Testis (tissue), 3 donors: ENCODE measurements around the gene IRF7. TPM values are rescaled to one million over a fixed set of nuclear protein-coding genes. Genes with fewer than 3 reads are reported as not detected.
"Not testable (repeated sequence)": the region's sequence is repeated elsewhere in the genome, so short reads cannot be mapped to it uniquely, and the experiment has no call there.

Source experiments
- DNase-seq: peaks from one replicate; pipeline ENCODE4 v3.0.0-alpha.2; 2019
- H3K27ac ChIP-seq, 2 donors: fragments of 200-600 bp; sonication (generic); one replicate each; pipeline ENCODE4 v1.5.1; 2019
- H3K27me3 ChIP-seq: fragments of 200-600 bp; sonication (generic); one replicate; pipeline ENCODE4 v1.5.1; 2019
- H3K36me3 ChIP-seq: fragments of 200-600 bp; sonication (generic); one replicate; pipeline ENCODE4 v1.5.1; 2017; ENCODE audit warnings: low read depth; ENCODE audit errors: missing control alignments
- H3K4me1 ChIP-seq: fragments of 200-600 bp; sonication (generic); one replicate; pipeline ENCODE4 v1.5.1; 2019
- H3K4me3 ChIP-seq, 2 donors: fragments of 200-600 bp; sonication (generic); one replicate each; pipeline ENCODE4 v1.5.1; 2017 to 2019
- H3K9me3 ChIP-seq: fragments of 200-600 bp; sonication (generic); one replicate; pipeline ENCODE4 v1.5.1; 2017
- CTCF ChIP-seq, 3 experiments: fragments of 450-650 bp in 2 of 3; fragments of 200-600 bp in 1 of 3; sonication (generic) in 1 of 3; IDR thresholded peaks; one replicate each; pipeline ENCODE4 v1.5.1; 2016 to 2019; ENCODE audit warnings: antibody characterized with exemption in 3 of 3, mild to moderate bottlenecking in 2 of 3, moderate library complexity in 1 of 3
- POLR2A ChIP-seq: fragments of 450-650 bp; IDR thresholded peaks from one replicate; pipeline ENCODE4 v1.6.1; 2017; ENCODE audit warnings: antibody characterized with exemption, mild to moderate bottlenecking, moderate library complexity
- WGBS, 2 donors: methylation state at CpG; one replicate each; pipeline ENCODE4 v1.1.5; 2018; 5-methylcytosine and 5-hydroxymethylcytosine counted together
- intact Hi-C: fragments of 100-400 bp; cut with DNase I; formaldehyde crosslinking; loops from one replicate; pipeline ENCODE4 v1.15.1; 2023; ENCODE audit warnings: low total_unique reads
- polyA plus RNA-seq: library from polyadenylated mRNA; stranded (reverse); fragments of 350-450 nt; fragmentation: Illumina TruSeq; extraction: RNeasy Lipid Tissue Mini Kit (QIAGEN cat#74804); gene quantifications from one replicate; pipeline ENCODE4 v1.2.3, GENCODE V29; 2014; ENCODE audit warnings: low read depth, low replicate concordance; ENCODE audit not compliant: insufficient read depth
- total RNA-seq, 2 donors: library from RNA; depleted of rRNA; stranded (reverse); fragments of >200 nt; gene quantifications; one replicate each; pipeline ENCODE4 v1.2.3, GENCODE V29; 2016

The IRF7 gene
- total and polyA plus RNA-seq, 3 donors from 2014 or later = 9.9 to 30.1 (median 13.0) TPM

GRCh38 chr11:655036-655726, 39.4 kb upstream of the IRF7 start:
- DNase-seq = no peak
- TF ChIP-seq CTCF (IDR thresholded peaks at IDR 0.05) (no peak), POLR2A (no peak)
- Histone ChIP-seq H3K27ac (no peak overlapping the region), H3K9me3 (no peaks in the 10 kb centered on the region), H3K27me3 (no peaks in the 10 kb centered on the region), H3K36me3 (no peaks in the 10 kb centered on the region), H3K4me3 (no peak overlapping the region), H3K4me1 (no peaks in the 10 kb centered on the region)
- intact Hi-C loops = no loop called here
- WGBS, 2 donors = 90 to 93% methylated on average over 30 of the region's 30 CpGs

GRCh38 chr11:654444-654843, 38.7 kb upstream of the IRF7 start:
- intact Hi-C loops, H3K36me3 ChIP-seq, DNase-seq, H3K9me3 ChIP-seq, H3K4me1 ChIP-seq, H3K27ac ChIP-seq, H3K4me3 ChIP-seq, H3K27me3 ChIP-seq: not testable (repeated sequence)
- 86 to 94% methylated on average over 12 of the region's 12 CpGs for WGBS, 2 donors

GRCh38 chr11:653837-654236, 38.1 kb upstream of the IRF7 start:
- DNase-seq = no peak
- Histone ChIP-seq H3K36me3 (no peaks in the 10 kb centered on the region), H3K27ac (no peak overlapping the region), H3K4me3 (no peak overlapping the region), H3K4me1 (no peaks in the 10 kb centered on the region), H3K9me3 (no peaks in the 10 kb centered on the region), H3K27me3 (no peaks in the 10 kb centered on the region)
- TF ChIP-seq CTCF (IDR thresholded peaks at IDR 0.05) = no peak
- no peak for TF ChIP-seq POLR2A
- 91 to 92% methylated on average over 9 to 15 of the region's 15 CpGs for WGBS, 2 donors
- intact Hi-C loops = no loop called here

- H3K27me3 ChIP-seq, intact Hi-C loops, H3K27ac ChIP-seq, DNase-seq, H3K9me3 ChIP-seq, H3K4me3 ChIP-seq, H3K36me3 ChIP-seq, H3K4me1 ChIP-seq: not testable (repeated sequence)
- 88 to 92% methylated on average over 14 of the region's 14 CpGs for WGBS, 2 donors
Measured at GRCh38 chr11:653136-653535, 37.4 kb upstream of the IRF7 start.

GRCh38 chr11:650482-650881, 34.7 kb upstream of the IRF7 start:
- TF ChIP-seq POLR2A (no peak), CTCF (IDR thresholded peaks at IDR 0.05) (no peak)
- H3K9me3 ChIP-seq = no peaks in the 10 kb centered on the region
- no peaks in the 10 kb centered on the region for H3K4me1 ChIP-seq
- no peaks in the 10 kb centered on the region for H3K27me3 ChIP-seq
- DNase-seq = no peak
- 93 to 97% methylated on average over 10 of the region's 10 CpGs for WGBS, 2 donors
- no peak overlapping the region for H3K4me3 ChIP-seq
- intact Hi-C loops = no loop called here
- H3K27ac ChIP-seq = no peak overlapping the region
- H3K36me3 ChIP-seq = no peaks in the 10 kb centered on the region

GRCh38 chr11:647672-648158, 32.0 kb upstream of the IRF7 start:
- not testable (repeated sequence) for H3K36me3 ChIP-seq, DNase-seq, H3K4me1 ChIP-seq

More at GRCh38 chr11:647672-648158, 32.0 kb upstream of the IRF7 start:
- intact Hi-C loops, H3K27me3 ChIP-seq, H3K9me3 ChIP-seq, H3K27ac ChIP-seq, H3K4me3 ChIP-seq: not testable (repeated sequence)
- 84 to 91% methylated on average over 5 to 12 of the region's 14 CpGs for WGBS, 2 donors
